SIG-M5 treated with dmso at 0.1 percent for 504 hours (cell line): ENCODE data around the gene PRR12.

Source experiments
- DNase-seq: peaks from one replicate; lab custom pipeline; 2025; ENCODE audit not compliant: unreplicated experiment; lab: John Stamatoyannopoulos, UW

Gene PRR12, protein sequence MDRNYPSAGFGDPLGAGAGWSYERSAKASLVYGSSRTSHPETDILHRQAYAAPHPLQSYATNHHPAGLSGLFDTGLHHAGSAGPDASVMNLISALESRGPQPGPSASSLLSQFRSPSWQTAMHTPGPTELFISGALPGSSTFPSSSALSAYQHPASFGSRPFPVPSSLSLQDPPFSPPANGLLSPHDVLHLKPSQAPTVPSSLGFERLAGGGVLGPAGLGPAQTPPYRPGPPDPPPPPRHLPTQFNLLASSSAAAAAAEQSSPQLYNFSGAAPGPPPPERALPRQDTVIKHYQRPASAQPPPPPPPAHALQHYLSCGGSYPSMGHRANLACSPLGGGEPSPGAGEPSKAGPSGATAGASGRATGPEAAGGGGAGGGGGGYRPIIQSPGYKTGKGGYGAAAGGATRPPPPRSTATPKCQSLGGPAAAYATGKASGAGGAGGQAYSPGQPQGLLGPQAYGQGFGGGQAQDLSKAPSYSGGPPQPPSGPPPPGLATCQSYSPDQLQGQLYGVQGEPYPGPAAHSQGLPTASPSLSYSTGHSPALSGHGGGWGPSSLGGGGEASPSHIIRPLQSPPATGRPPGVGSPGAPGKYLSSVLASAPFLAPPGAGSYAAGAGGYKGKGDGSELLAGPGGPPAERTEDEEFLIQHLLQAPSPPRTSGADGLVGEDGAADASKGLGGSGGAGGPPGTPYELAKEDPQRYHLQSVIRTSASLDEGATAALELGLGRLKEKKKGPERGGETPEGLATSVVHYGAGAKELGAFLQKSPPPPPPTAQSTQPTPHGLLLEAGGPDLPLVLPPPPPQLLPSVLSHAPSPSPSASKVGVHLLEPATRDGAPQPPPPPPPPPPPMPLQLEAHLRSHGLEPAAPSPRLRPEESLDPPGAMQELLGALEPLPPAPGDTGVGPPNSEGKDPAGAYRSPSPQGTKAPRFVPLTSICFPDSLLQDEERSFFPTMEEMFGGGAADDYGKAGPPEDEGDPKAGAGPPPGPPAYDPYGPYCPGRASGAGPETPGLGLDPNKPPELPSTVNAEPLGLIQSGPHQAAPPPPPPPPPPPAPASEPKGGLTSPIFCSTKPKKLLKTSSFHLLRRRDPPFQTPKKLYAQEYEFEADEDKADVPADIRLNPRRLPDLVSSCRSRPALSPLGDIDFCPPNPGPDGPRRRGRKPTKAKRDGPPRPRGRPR (N-terminal part only)

DNA sequence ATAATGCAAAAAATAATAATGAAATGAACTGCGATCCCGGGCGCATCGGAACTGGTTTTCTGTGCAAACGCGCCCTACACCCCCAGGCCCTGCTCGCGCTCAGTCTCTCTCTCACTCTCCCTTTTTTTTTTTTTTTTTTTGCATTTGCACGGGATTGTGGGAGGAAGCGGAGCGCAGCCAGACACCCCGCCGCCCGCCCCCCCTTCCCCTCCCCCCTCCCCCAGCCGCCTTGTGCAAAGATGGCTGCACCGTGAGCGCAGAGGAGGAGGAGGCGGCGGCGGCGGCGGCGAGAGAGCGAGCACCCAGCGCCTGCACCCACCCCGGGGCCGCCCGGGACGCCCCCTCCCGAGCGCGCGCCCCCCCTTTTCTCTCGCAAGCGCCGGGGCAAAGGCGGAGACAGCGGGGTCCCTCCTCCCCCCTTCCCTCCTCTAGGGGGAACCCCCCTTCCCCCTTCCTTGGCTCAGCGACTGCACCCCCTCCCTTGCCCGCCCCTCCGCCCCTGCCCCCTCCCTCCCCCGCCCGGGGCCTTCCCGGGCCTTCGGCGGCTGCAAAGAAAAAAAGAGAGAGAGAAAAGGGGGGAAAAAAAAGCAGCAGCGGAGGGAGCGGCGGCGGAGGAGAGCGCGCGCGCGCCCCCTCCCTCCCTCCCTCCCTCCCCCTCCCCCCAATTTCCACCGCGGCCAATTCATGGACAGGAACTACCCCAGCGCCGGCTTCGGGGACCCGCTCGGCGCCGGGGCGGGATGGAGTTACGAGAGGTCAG is at the start of gene PRR12:
TSS of gene PRR12 (plus strand) at position 212 of the 760 bp plus-strand sequence. CDS start at position 685, 473 bp downstream.
- peak; percentile 78 for DNase-seq

DNA sequence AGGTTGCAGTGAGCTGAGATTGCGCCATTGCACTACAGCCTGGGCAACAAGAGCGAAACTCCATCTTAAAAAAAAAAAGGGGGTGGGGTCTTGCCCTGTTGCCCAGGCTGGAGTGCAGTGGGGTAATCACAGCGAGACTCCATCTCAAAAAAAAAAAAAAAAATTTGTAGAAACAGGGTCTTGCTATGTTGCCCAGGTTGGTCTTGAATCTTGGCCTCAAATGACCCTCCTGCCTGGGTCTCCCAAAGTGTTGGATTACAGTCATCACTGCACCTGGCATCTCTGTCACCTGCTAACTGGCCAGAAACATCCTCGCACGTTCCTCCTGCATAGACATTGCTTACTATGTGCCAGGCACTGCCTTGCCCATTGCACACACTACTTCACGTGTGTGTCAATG is 49.1 kb upstream of the PRR12 start:
- no peak for DNase-seq

DNA sequence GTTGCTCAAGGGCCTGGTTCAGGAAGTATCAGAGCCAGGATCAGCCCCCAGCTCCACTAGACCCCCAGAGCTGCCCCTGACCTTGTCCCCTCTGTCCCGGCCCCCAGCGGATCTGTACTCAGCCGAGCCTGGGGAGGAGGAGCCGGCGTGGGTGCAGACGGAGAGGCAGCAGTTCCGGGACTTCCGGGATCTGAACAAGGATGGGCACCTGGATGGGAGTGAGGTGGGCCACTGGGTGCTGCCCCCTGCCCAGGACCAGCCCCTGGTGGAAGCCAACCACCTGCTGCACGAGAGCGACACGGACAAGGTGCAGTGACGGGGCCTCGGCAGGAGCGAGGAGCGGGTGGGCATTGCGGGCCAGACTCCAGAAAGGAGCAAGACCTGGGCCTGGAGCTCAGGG is 48.5 kb upstream of the PRR12 start:
- no peak for DNase-seq

DNA sequence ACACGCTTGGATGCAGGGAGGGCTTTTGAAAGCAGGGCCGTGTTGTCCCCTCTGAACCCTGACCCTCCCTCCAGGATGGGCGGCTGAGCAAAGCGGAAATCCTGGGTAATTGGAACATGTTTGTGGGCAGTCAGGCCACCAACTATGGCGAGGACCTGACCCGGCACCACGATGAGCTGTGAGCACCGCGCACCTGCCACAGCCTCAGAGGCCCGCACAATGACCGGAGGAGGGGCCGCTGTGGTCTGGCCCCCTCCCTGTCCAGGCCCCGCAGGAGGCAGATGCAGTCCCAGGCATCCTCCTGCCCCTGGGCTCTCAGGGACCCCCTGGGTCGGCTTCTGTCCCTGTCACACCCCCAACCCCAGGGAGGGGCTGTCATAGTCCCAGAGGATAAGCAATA is 48.0 kb upstream of the PRR12 start:
- no peak for DNase-seq

DNA sequence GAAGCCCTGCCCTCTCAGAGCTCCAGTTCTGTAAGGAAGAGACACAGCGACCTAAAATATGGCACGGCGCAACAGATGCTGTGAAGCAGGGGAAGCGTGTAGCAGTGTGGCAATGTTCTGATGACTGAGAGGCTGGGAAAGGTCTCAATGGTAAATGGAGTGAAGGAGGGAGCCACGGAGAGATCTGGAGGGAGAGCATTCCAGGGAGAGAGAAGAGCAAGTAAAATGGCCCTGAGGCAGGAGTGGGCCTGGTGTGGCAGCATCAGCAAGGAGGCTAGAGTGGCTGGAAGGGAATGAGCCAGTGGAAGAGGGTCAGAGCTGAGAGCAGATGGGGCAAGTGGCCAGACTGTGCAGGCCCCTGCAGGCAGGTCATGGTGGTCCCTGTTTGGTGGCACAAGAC is 46.8 kb upstream of the PRR12 start:
- no peak for DNase-seq

DNA sequence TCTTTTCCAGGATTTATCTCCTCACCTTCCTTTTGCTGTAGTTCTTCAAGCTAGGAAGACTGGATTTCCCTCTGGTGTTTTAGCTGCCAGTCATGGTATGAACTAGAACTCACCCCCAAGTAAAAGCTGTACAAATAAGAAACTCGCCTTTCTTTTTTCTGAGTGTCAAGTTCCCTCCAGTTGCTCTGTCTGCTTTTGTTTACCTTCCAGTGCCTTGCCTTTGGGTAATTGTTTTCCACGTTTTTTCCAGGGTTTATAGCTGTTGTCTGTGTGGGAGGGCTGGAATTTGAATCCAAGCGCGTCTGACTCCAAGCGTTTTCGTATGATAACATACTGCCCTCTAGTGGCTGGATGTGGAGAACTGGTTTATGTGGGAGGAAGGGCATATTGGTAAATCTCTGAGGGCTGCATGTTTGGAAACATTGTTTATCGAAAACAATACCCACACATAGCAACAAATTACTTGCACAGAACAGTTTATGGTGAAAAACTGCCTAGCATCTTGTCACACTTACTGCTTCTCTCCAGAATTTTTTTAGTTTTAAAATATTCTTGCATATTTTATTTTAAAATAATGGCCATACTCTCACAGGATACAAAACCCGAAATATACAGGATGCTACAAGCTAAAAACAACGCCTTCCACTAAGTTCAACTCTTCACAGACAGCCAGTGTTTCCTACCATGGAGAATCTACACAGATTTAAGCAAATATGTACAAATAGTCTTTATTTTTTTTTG is 44.0 kb upstream of the PRR12 start:
- DNase-seq, result peak; percentile 75

DNA sequence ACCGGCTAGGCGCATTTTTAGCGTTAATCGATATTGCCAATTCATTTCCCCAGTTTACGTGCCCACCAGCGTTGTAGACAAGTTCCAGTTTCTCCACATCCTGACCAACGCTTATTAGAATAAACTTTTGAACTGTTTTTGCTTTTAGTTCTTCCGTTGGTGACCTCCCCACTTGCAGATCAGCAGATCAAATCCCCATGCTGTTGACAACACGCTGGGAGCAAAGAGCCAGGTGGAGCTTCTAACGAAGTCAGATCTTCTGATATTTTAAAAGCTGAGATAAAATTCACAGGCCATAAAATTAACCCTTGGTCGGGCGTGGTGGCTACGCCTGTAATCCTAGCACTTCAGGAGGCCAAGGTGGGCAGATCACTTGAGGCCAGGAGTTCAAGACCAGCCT is 41.9 kb upstream of the PRR12 start:
- no peak for DNase-seq

DNA sequence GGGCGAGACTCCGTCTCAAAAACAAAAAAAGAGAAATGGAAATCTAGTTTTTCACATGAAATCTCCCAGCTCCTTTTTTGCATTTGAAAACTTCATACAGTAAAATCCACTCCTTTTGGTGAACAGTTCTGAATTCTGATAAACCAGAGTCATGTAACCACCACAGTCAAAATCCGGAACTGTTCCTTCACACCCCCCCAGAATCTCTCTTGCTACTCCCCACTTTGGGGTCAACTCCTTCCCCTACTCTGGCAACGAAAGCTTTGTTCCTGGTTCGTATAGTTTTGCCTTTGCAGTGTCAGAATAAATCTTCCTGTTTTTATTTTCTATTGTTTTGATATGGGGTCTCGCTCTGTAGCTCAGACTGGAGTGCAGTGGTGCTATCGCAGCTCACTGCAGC is 39.5 kb upstream of the PRR12 start:
- DNase-seq, result no peak

DNA sequence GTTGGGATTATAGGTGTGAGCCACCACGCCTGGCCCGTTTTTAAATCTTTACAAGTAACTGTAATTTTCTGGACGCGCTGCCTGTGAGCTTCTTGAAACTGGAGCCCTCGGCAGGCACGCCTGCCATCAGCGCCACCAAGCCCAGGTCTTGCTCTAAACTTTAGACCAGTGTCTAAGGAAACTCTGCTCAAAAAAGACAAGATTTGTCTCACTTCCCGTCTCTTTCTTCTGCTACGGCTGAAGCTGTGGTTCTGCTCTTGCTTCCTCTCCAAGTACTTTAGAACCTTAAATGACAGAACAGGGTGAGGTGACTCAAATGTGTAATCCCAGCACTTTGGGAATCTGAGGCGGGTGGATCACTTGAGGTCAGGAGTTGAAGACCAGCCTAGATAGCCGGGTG is 38.2 kb upstream of the PRR12 start:
- DNase-seq, result no peak

DNA sequence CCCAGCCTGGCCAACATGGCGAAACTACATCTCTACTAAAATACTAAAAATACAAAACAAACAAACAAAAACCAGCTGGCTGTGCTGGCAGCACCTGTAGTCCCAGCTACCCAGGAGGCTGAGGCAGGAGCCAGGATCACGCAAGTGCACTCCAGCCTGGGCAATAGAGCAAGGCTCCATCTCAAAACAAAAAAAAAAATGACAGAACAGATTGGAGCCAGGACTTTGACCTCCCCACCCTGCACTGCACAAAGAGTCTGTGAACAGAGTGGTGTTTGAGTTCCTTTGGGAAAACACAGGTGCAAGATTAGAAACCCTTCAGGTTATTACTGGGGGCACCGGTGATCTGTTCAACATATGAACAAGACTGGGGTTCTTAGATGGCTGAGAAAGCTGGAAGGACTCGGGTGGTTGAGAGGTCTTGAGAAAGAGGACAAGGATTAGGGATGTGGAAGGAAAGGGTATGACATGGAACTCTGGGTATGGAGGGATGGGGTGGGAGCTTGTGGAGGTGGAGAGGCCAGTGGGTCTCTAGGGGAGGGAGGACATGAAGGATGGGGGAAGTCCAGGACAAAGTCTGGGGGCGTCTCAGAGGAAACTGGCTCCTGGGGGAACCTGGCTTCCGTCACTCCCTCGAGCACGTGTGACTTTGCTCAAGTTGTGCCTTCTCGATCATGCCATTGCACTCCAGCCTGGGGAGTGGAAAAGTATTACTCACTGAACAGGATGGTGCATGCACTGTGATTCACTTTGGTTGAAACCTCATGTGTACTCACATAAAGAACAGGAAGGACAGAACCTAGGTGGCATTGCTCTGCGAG is 37.3 kb upstream of the PRR12 start:
- no peak for DNase-seq

DNA sequence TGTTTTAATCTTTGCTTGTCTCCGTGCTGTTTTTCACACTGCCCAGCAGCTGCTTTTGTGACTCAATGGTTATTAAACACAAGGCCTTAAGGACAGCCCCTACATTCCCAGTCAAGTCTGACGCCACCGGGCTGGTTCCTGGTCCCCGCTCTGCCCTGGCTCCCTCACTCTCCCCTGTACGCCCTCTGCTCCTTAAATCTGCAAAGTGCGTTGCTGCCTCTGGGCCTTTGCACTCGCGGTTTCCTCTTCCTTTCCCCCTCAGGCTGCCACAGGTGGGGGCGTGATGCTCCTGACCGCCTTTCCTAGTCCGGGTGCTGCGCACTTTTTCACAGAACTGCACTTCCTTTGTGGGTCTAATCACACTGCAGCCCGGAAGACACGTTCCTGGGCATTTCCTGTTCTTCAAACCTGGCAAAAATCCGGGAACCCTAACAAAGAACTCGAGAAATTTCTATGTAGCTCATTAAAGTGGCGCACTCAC is 36.2 kb upstream of the PRR12 start:
- no peak for DNase-seq

DNA sequence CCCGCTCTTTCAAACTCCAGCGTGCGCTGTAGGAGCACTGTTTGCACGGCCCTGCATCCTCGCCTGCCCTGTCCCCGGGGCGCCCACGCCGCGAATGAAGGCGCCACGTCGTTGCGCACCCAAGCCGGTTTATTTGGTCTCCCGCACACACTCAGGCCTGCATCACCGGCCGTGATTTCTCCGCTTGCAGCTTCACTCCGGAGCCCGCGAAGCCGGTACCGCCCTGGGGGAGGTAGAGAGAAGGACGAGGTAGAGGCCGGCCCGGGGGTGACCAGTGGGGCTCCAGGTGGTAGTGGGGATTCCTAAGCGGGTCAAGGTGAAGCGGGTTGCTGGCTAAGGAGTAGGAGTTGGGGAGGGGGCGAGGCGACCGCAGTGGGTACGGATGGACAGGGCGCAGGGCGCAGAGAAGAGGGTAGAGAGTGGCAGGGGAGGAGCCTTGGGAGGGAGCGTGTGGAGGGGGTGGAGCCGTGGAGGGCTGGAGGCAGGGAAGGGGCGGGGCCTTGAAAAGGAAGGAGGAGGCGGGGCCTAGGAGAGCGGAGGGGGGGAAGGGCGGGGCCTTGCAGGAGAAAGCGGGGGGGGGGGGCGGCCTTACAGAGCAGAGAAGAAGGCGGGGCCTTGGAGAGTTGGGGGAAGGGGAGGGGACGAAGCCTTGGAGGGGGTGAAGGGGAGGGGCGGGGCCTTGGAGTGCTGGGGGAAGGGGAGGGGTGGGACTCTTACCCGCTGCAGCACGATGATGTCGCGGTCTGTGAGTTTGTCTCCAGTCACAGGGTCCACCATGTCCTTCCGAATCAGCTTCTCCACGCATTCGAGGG is 35.2 kb upstream of the PRR12 start:
- DNase-seq, result peak; percentile 25

DNA sequence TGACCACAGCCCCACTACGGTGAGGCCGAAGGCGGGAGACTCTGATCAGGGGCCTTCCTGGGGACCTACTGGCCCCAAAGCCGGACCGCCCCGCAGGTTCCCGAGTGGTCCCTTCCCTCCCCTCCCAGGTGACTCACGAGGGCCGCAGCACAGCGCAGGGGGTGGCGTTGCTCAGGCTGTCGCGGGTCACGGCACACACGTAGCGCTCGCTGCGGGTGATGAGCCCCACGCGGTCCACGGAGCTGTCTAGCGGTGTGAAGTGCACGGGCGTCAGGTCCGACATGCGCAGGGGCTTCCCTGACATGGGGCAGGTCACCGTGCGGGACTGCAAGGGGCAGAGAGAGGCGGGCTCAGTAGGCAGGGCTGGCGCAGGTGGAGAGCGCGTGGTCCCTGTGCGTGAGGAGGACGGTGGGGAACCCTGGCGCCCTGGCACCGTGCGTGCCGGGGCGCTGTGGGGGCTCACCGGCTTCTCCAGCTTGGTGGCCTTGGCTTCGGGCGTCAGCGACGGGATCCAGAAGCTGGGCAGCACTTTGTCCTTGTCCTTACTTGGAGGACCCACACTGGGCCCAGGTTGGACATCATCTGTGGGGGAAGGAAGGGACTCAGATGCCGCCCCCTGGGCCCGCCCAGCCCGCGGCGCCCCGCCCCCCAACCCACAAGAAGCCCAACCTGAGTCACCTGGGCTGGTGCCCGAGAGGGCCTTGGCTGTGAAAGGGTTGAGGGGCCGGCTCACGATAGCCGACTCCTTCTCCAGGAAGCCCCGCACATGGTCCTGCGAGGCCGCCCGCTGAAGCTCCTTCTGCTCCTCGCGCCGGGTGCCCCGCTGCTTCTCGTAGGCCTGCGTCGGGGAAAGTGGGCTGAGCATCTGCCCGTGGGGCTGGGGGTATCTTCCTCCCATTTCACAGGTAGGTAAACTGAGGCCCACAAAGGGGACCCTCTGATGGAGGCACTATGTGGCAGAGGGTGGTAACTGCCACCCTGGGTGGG is 34.3 kb upstream of the PRR12 start:
- DNase-seq, result no peak

DNA sequence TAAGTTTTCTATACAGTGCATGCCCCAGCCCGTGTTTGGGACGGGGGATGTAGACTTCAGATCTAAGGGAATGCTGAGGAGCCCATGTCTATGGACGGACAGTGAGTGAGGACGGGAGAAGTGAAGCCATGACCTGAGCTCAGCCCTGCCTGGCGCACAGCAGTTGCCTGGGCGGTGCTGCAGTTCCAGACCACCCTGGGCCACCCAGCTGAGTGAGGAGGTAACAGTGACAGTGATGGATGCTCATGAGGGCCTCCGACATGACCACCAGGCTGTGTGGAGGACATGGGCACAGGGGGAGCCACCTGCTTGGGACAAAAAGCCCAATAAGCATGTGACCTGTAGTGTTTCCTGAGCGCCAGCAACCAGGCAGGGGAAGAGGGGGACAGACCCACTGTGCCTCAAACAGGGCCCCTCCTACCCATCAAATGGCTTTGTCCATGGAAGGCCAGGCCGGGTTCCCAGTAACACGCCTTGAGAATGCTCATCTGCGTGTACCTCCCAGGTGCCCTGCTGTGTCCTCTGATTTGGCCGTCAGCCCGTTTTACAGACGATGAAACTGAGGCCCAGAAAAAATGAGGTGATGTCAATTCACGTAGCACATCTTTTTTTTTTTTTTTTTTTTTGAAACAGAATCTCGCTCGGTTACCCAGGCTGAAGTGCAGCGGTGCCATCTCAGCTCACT is 33.2 kb upstream of the PRR12 start:
- no peak for DNase-seq

DNA sequence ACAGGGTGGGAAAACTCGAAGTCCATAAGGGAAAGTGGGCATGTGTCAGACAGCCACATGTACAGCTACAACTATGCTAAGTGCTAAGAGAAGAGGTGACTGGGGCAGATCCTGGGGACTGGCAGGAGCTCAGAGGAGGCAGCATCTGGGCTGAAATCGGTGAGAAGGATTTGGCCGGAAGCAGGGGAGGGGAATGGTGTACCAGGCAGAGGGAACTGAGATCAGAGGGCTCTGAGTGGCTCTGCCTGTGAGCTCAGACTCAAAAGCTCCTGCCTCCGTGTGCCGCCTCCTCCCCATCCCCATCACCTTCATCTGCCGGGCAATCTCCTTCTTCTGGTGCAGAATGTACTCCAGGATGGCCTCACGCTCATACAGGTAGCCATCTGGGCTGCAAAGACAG is 32.4 kb upstream of the PRR12 start:
- no peak for DNase-seq

DNA sequence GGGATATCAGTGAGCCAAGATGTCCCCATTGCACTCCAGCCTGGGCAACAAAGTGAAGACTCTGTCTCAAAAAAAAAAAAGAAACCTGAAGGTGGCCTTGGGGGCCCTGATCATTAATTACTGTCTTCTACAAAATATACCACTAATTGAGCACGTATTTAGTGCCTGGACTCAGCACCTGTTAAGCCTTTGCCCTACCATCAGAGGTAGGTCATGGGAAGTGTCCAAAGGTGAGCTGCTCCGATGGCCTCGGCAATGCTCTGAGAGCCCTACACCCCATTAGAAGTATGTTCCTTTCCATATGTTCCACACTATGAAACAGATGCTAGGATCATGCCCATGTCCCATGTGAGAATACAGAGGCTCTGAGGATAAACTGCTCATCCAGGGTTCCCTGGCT is 31.5 kb upstream of the PRR12 start:
- no peak for DNase-seq

DNA sequence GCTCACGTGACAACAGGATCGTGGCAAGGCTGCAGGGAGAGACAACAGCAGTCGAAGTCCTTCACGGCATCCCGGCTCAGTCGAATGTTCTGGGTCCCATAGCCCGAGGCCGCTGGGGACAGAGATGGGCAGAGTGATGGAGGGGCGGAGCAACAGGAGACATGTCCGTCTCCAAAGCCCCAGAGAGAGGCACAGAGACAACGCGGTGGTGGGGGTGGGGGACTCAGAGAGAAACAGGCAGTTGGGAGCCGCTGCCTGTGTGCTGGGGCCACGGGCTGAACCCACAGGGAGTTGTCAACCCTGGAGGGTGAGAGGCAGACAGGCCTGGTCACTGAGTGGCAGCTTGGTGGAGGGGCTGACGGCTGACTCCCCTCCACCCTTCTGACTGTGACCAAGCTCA is 31.1 kb upstream of the PRR12 start:
- DNase-seq, result no peak
